ENCODE data around the gene CNST.
"Not testable (repeated sequence)": the region's sequence is repeated elsewhere in the genome, so short reads cannot be mapped to it uniquely, and the experiment has no call there.

Gene CNST

GRCh38 chr1:246554201-246554600 is 12.1 kb upstream of the CNST start:
- TF ChIP-seq, protein P1, sequence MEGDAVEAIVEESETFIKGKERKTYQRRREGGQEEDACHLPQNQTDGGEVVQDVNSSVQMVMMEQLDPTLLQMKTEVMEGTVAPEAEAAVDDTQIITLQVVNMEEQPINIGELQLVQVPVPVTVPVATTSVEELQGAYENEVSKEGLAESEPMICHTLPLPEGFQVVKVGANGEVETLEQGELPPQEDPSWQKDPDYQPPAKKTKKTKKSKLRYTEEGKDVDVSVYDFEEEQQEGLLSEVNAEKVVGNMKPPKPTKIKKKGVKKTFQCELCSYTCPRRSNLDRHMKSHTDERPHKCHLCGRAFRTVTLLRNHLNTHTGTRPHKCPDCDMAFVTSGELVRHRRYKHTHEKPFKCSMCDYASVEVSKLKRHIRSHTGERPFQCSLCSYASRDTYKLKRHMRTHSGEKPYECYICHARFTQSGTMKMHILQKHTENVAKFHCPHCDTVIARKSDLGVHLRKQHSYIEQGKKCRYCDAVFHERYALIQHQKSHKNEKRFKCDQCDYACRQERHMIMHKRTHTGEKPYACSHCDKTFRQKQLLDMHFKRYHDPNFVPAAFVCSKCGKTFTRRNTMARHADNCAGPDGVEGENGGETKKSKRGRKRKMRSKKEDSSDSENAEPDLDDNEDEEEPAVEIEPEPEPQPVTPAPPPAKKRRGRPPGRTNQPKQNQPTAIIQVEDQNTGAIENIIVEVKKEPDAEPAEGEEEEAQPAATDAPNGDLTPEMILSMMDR (IDR thresholded peaks at IDR 0.05; ENCODE audit: low read depth, low read length) = no peak
- DNase-seq (ENCODE audit: low read depth in 2 of 2) = no peak
- H3K4me3 ChIP-seq (replicated peaks in 1 of 2; ENCODE audit: low read depth in 2 of 2, low read length in 2 of 2) = no peak overlapping the region

- TF ChIP-seq, protein P1 (IDR thresholded peaks at IDR 0.05; ENCODE audit: low read depth, low read length) = no peak
- H3K4me3 ChIP-seq (replicated peaks in 1 of 2; ENCODE audit: low read depth in 2 of 2, low read length in 2 of 2) = no peak overlapping the region
- DNase-seq (ENCODE audit: low read depth in 2 of 2) = no peak
These were observed 8.2 kb upstream of the CNST start for GRCh38 chr1:246558041-246558440.

DNA sequence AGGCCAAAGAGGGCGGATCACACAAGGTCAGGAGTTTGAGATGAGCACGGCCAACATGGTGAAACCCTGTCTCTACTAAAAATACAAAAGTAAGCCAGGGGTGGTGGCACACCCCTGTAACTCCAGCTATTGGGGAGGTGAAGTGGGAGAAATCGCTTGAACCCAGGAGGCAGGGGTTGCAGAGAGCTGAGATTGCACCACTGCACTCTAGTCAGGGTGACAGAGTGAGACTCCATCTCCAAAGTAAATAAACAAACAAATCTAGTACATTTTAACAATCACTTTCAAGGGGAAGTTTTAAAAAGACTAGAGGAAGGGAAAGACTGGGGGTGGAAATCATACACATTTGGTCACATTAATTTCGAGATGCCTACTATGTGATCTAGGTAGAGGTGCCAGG is 6.9 kb upstream of the CNST start:
- H3K4me3 ChIP-seq (replicated peaks in 1 of 2; ENCODE audit: low read depth in 2 of 2, low read length in 2 of 2) = no peak overlapping the region
- TF ChIP-seq, protein P1 (IDR thresholded peaks at IDR 0.05; ENCODE audit: low read depth, low read length) = no peak
- DNase-seq (ENCODE audit: low read depth in 2 of 2) = no peak

- DNase-seq (ENCODE audit: low read depth in 2 of 2); H3K4me3 ChIP-seq (replicated peaks in 1 of 2; ENCODE audit: low read depth in 2 of 2, low read length in 2 of 2): not testable (repeated sequence)
These were observed 5.4 kb upstream of the CNST start for GRCh38 chr1:246560833-246561232.

GRCh38 chr1:246564839-246565750 is 1.2 kb upstream of the CNST start:
- TF ChIP-seq, protein P1 (IDR thresholded peaks at IDR 0.05; ENCODE audit: low read depth, low read length) = no peak
- DNase-seq (ENCODE audit: low read depth in 2 of 2) = no peak
- peak overlapping the region; percentile 98 for H3K4me3 ChIP-seq (replicated peaks in 1 of 2; ENCODE audit: low read depth in 2 of 2, low read length in 2 of 2)

- DNase-seq (ENCODE audit: low read depth in 2 of 2) = peak; percentile 63 to 67
- TF ChIP-seq, protein P1 (IDR thresholded peaks at IDR 0.05; ENCODE audit: low read depth, low read length) = no peak
- peak overlapping the region; percentile 98 for H3K4me3 ChIP-seq (replicated peaks in 1 of 2; ENCODE audit: low read depth in 2 of 2, low read length in 2 of 2)
These were observed 517 bp upstream of the CNST start for GRCh38 chr1:246565751-246566127.

- TF ChIP-seq, protein P1 (IDR thresholded peaks at IDR 0.05; ENCODE audit: low read depth, low read length) = no peak
- peak; percentile 83 to 88 for DNase-seq (ENCODE audit: low read depth in 2 of 2)
These were observed 773 bp downstream of the CNST start for GRCh38 chr1:246566813-246567645.

More at GRCh38 chr1:246566813-246567645, 773 bp downstream of the CNST start:
- H3K4me3 ChIP-seq (replicated peaks in 1 of 2; ENCODE audit: low read depth in 2 of 2, low read length in 2 of 2) = peak overlapping the region; percentile 98
